IMR-90 (cell line): ENCODE data around the gene PBRM1. TPM values are rescaled to one million over a fixed set of nuclear protein-coding genes. Genes with fewer than 3 reads are reported as not detected.

ENCODE experiments used
- ATAC-seq: fragments of 200-7000 bp; cut with Tn5 transposase; 2 replicates; pipeline ENCODE4 v1.9.1; 2020; ENCODE audit warnings: low read depth, mild to moderate bottlenecking, moderate library complexity
- BruUV-seq: library from RNA; stranded (reverse); fragments of 400-500 nt; replicated peaks from 2 replicates; lab custom pipeline; 2021; lab: Mats Ljungman, UMichigan
- CTCF ChIA-PET: fragments of 300-600 bp; formaldehyde crosslinking; extraction: SDS; loops from one replicate; lab custom pipeline; 2021; ENCODE audit warnings: antibody characterized with exemption; lab: Yijun Ruan, JAX
- POLR2A ChIA-PET: fragments of 300-600 bp; sonication (Branson Sonifier 250); formaldehyde crosslinking; loops from one replicate; lab custom pipeline; 2022; ENCODE audit warnings: antibody characterized with exemption; ENCODE audit not compliant: unreplicated experiment; lab: Charles Lee
- DNase-seq: peaks from one replicate; pipeline ENCODE4 v3.0.0; 2013
- H2AFZ ChIP-seq: replicated peaks from 2 replicates; pipeline ENCODE3; 2013; ENCODE audit warnings: low read length, mild to moderate bottlenecking; ENCODE audit not compliant: poor library complexity
- H2AK5ac ChIP-seq: 2 replicates; pipeline ENCODE4 v1.6.1; 2013; ENCODE audit warnings: low read depth, low read length, inconsistent platforms
- H2AK9ac ChIP-seq: replicated peaks from 2 replicates; pipeline ENCODE3; 2013; ENCODE audit warnings: mild to moderate bottlenecking, low read depth, low read length, moderate library complexity; ENCODE audit not compliant: poor library complexity
- H2BK120ac ChIP-seq: 2 replicates; pipeline ENCODE4 v1.6.1; 2013; ENCODE audit warnings: low read depth, low read length, inconsistent platforms
- H2BK15ac ChIP-seq: 3 replicates; pipeline ENCODE4 v1.6.1; 2013; ENCODE audit warnings: low read depth, low read length, inconsistent platforms
- H2BK20ac ChIP-seq: 2 replicates; pipeline ENCODE4 v1.6.1; 2013; ENCODE audit warnings: low read depth, mild to moderate bottlenecking, inconsistent platforms, low read length, moderate library complexity
- H2BK5ac ChIP-seq: 2 replicates; pipeline ENCODE4 v1.6.1; 2013; ENCODE audit warnings: mild to moderate bottlenecking, low read depth, low read length, inconsistent platforms; ENCODE audit not compliant: poor library complexity, severe bottlenecking
- H3K14ac ChIP-seq: replicated peaks from 2 replicates; pipeline ENCODE4 v1.6.1; 2013; ENCODE audit warnings: low read depth, low read length, inconsistent platforms
- H3K18ac ChIP-seq: 2 replicates; pipeline ENCODE4 v1.6.1; 2013; ENCODE audit warnings: low read depth, low read length, control low read depth
- H3K23ac ChIP-seq: 2 replicates; pipeline ENCODE4 v1.6.1; 2013; ENCODE audit warnings: low read depth, low read length, inconsistent platforms
- H3K27ac ChIP-seq: 2 replicates; pipeline ENCODE4 v1.5.1; 2013; ENCODE audit warnings: mild to moderate bottlenecking, control low read depth, low read length; ENCODE audit not compliant: insufficient read depth
- H3K27me3 ChIP-seq: 2 replicates; pipeline ENCODE4 v1.6.1; 2013; ENCODE audit warnings: low read length; ENCODE audit not compliant: control insufficient read depth, insufficient read depth
- H3K36me3 ChIP-seq: 2 replicates; pipeline ENCODE4 v1.6.1; 2013; ENCODE audit warnings: low read length, mixed read lengths; ENCODE audit not compliant: control insufficient read depth, insufficient read depth
- H3K4ac ChIP-seq: 2 replicates; pipeline ENCODE4 v1.6.1; 2013; ENCODE audit warnings: low read depth, low read length, inconsistent platforms
- H3K4me1 ChIP-seq: 2 replicates; pipeline ENCODE4 v1.6.1; 2013; ENCODE audit warnings: low read length, mixed read lengths; ENCODE audit not compliant: control insufficient read depth, insufficient read depth
- H3K4me2 ChIP-seq: 2 replicates; pipeline ENCODE4 v1.6.1; 2013; ENCODE audit warnings: low read depth, mild to moderate bottlenecking, control low read depth, low read length, moderate library complexity
- H3K4me3 ChIP-seq: 2 replicates; pipeline ENCODE4 v1.5.1; 2013; ENCODE audit warnings: low read depth, mild to moderate bottlenecking, control low read depth, low read length, moderate library complexity; ENCODE audit not compliant: insufficient read depth
- H3K56ac ChIP-seq: 2 replicates; pipeline ENCODE4 v1.6.1; 2013; ENCODE audit warnings: low read length, inconsistent platforms; ENCODE audit not compliant: insufficient read depth; ENCODE audit errors: extremely low read depth
- H3K79me1 ChIP-seq, 2 experiments: 2 replicates each; pipeline ENCODE4 v1.6.1; 2013; ENCODE audit warnings: low read length in 2 of 2, inconsistent platforms in 1 of 2, low read depth in 1 of 2
- H3K9ac ChIP-seq: 2 replicates; pipeline ENCODE4 v1.6.1; 2013; ENCODE audit warnings: low read depth, low read length, control low read depth
- H3K9me1 ChIP-seq: 2 replicates; pipeline ENCODE4 v1.6.1; 2013; ENCODE audit warnings: low read length, inconsistent platforms; ENCODE audit not compliant: insufficient read depth
- H3K9me3 ChIP-seq: 2 replicates; pipeline ENCODE4 v1.6.1; 2013; ENCODE audit warnings: low read length; ENCODE audit not compliant: control insufficient read depth, insufficient read depth
- H4K20me1 ChIP-seq: 2 replicates; pipeline ENCODE4 v1.6.1; 2013; ENCODE audit warnings: low read length, inconsistent platforms; ENCODE audit not compliant: insufficient read depth
- H4K5ac ChIP-seq: 2 replicates; pipeline ENCODE4 v1.6.1; 2013; ENCODE audit warnings: mild to moderate bottlenecking, low read depth, low read length, control low read depth
- H4K8ac ChIP-seq, 2 experiments: 2 replicates each; pipeline ENCODE4 v1.6.1; 2013; ENCODE audit warnings: low read depth in 2 of 2, low read length in 2 of 2, control low read depth in 1 of 2, inconsistent platforms in 1 of 2
- H4K91ac ChIP-seq: 2 replicates; pipeline ENCODE4 v1.6.1; 2013; ENCODE audit warnings: low read depth, low read length, inconsistent platforms; ENCODE audit not compliant: insufficient read depth
- BHLHE40 ChIP-seq: fragments of 150-350 bp; IDR thresholded peaks from 2 replicates; pipeline ENCODE4 v1.6.1; 2016; ENCODE audit warnings: mild to moderate bottlenecking, low read depth, low read length
- MAFK ChIP-seq: IDR thresholded peaks from 2 replicates; pipeline ENCODE4 v1.6.1; 2012; ENCODE audit warnings: low read depth, low read length, improper control_type of control experiment
- MAZ ChIP-seq: IDR thresholded peaks from 2 replicates; pipeline ENCODE4 v1.6.1; 2012; ENCODE audit warnings: low read depth, mild to moderate bottlenecking, low read length, improper control_type of control experiment, moderate library complexity, borderline replicate concordance
- RAD21 ChIP-seq: IDR thresholded peaks from 2 replicates; pipeline ENCODE4 v1.6.1; 2012; ENCODE audit warnings: low read length, improper control_type of control experiment
- RCOR1 ChIP-seq: IDR thresholded peaks from 2 replicates; pipeline ENCODE4 v1.6.1; 2012; ENCODE audit warnings: mild to moderate bottlenecking, low read length, improper control_type of control experiment; ENCODE audit not compliant: insufficient replicate concordance
- RFX5 ChIP-seq: IDR thresholded peaks from 2 replicates; pipeline ENCODE4 v1.8.0; 2012; ENCODE audit warnings: low read depth, mild to moderate bottlenecking, low read length, moderate library complexity
- USF2 ChIP-seq: fragments of 150-350 bp; IDR thresholded peaks from 2 replicates; pipeline ENCODE4 v1.6.1; 2017; ENCODE audit warnings: mild to moderate bottlenecking, antibody characterized with exemption, low read length, low read depth
- WGBS, 2 experiments: methylation state at CpG; one replicate each; pipeline versions ENCODE4 v1.1.5 to v1.1.7; 2013; ENCODE audit warnings: missing lambda C conversion rate in 2 of 2; ENCODE audit not compliant: insufficient read length in 1 of 2; ENCODE audit errors: extremely low coverage in 2 of 2; 5-methylcytosine and 5-hydroxymethylcytosine counted together
- dilution Hi-C: fragments of 300-500 bp; cut with HindIII; formaldehyde crosslinking; loops from one replicate; pipeline ENCODE4 v1.14.3; 2018; ENCODE audit warnings: low sequenced_read_pairs; ENCODE audit not compliant: unreplicated experiment
- in situ Hi-C: fragments of 300-500 bp; cut with MboI; formaldehyde crosslinking; loops from 3 replicates; pipeline ENCODE4 v1.14.3; 2019; ENCODE audit warnings: low sequenced_read_pairs, inconsistent platforms, mixed read lengths
- intact Hi-C: fragments of 100-400 bp; cut with micrococcal nuclease; formaldehyde crosslinking; loops from 2 replicates; pipeline ENCODE4 v1.10.0; 2022
- polyA plus RNA-seq, 3 experiments: library from polyadenylated mRNA; depleted of rRNA; stranded (reverse); fragments of >200 nt; gene quantifications; 2 replicates each; pipeline ENCODE4 v1.2.3, GENCODE V29; 2012; ENCODE audit warnings: low replicate concordance in 1 of 3
- total RNA-seq: library from RNA; depleted of rRNA; stranded (reverse); fragments of >200 nt; gene quantifications from 2 replicates; pipeline ENCODE4 v1.2.3, GENCODE V29; 2012

Gene PBRM1
- total and polyA plus RNA-seq, 2 of the 4 experiments (the other 2 are of a cell fraction) = 16.5 to 72.6 TPM

GRCh38 chr3:52512727-52513126 is 173.0 kb downstream of the PBRM1 start:
- Histone ChIP-seq H3K9me1 (0 out of 2 replicates have a peak, but pooled peaks cover 3% of the 10 kb centered on the region), H3K79me1 (no peaks in the 10 kb centered on the region), H3K18ac (no peak overlapping the region), H3K36me3 (no peaks in the 10 kb centered on the region), H2BK5ac (no peak overlapping the region), H4K91ac (no peak overlapping the region), H3K4me3 (no peak overlapping the region), H3K27ac (no peak overlapping the region), H3K56ac (no peak overlapping the region), H2AK9ac (no peak overlapping the region), H3K14ac (no peak overlapping the region), H2AFZ (peak overlapping the region; percentile 62), H2AK5ac (no peak overlapping the region), H2BK20ac (no peak overlapping the region), H3K4ac (no peak overlapping the region), H4K8ac (no peak overlapping the region), H3K4me1 (no peaks in the 10 kb centered on the region; the same call in 1 of the 2 replicates), H3K27me3 (peaks cover 56% of the 10 kb centered on the region), H3K9ac (no peak overlapping the region), H2BK120ac (no peak overlapping the region), H4K20me1 (no peaks in the 10 kb centered on the region; the same call in 1 of the 2 replicates), H3K9me3 (no peaks in the 10 kb centered on the region), H4K5ac (no peak overlapping the region), H3K23ac (no peak overlapping the region), H3K4me2 (no peak overlapping the region), H2BK15ac (no peak overlapping the region)
- DNase-seq (no peak), ATAC-seq (no peak)
- BruUV-seq = no TSS peak
- TF ChIP-seq MAZ (no peak), BHLHE40 (no peak), MAFK (no peak), RFX5 (no peak), RAD21 (no peak), RCOR1 (no peak), USF2 (0 out of 2 replicates have a peak, but pooled peaks have one; percentile 15)
- POLR2A ChIA-PET = no interaction called here
- dilution Hi-C loops (no loop called here), in situ Hi-C loops (no loop called here), intact Hi-C loops (no loop called here)
- CTCF ChIA-PET = no interaction called here
- WGBS, 2 experiments = 40% methylated on average over 2 of the region's 17 CpGs; no CpG with 5 or more reads in 1 of the 2 experiments
